Activated CD8-positive, alpha-beta memory T cell treated with anti-CD3 and anti-CD28 coated beads for 4 hours (primary cell): ENCODE data around the gene SLC44A1.
A peak's percentile ranks its signal among the peaks of the same experiment; 100 is the strongest.

Experiments used
- DNase-seq, 2 donors: peaks; one replicate each; pipeline ENCODE4 v3.0.0-alpha.2; 2020; ENCODE audit warnings: low read depth in 2 of 2

The SLC44A1 gene

GRCh38 chr9:105431424-105432246 is 187.2 kb downstream of the SLC44A1 start:
- DNase-seq, result no peak

GRCh38 chr9:105432247-105432842 is 187.9 kb downstream of the SLC44A1 start:
- no peak for DNase-seq

GRCh38 chr9:105435453-105435852 is 191.0 kb downstream of the SLC44A1 start:
- DNase-seq, result no peak

- no peak for DNase-seq
Observed at GRCh38 chr9:105436783-105437182, 192.3 kb downstream of the SLC44A1 start.

- no peak for DNase-seq
Observed at GRCh38 chr9:105437704-105438103, 193.3 kb downstream of the SLC44A1 start.

GRCh38 chr9:105438141-105438806 is 193.8 kb downstream of the SLC44A1 start:
- DNase-seq, result no peak

GRCh38 chr9:105439428-105439827 is 195.0 kb downstream of the SLC44A1 start:
- no peak for DNase-seq

GRCh38 chr9:105441616-105442160 is 197.2 kb downstream of the SLC44A1 start:
- DNase-seq, result no peak

- no peak for DNase-seq
Observed at GRCh38 chr9:105443121-105443520, 198.7 kb downstream of the SLC44A1 start.

GRCh38 chr9:105444130-105444529 is 199.7 kb downstream of the SLC44A1 start:
- DNase-seq, result no peak

- no peak for DNase-seq
Observed at GRCh38 chr9:105445203-105445881, 200.9 kb downstream of the SLC44A1 start.

- DNase-seq, result no peak
Observed at GRCh38 chr9:105447386-105447813, 202.9 kb downstream of the SLC44A1 start.

- peak; percentile 47 to 52 for DNase-seq
Observed at GRCh38 chr9:105447814-105448812, 203.7 kb downstream of the SLC44A1 start, which contains the start of gene FSD1L. FSD1L (plus strand) TSS chr9:105448034; CDS start chr9:105448221, 187 bp downstream.

GRCh38 chr9:105449081-105449480 is 204.6 kb downstream of the SLC44A1 start:
- DNase-seq, result no peak

GRCh38 chr9:105452185-105452584 is 207.7 kb downstream of the SLC44A1 start:
- DNase-seq, result no peak

- DNase-seq, result no peak
Observed at GRCh38 chr9:105455836-105456475, 211.5 kb downstream of the SLC44A1 start.

- DNase-seq, result no peak
Observed at GRCh38 chr9:105457560-105458294, 213.3 kb downstream of the SLC44A1 start.

GRCh38 chr9:105458404-105458803 is 214.0 kb downstream of the SLC44A1 start:
- DNase-seq, result no peak

GRCh38 chr9:105459336-105459735 is 214.9 kb downstream of the SLC44A1 start:
- DNase-seq, result no peak
